PFSK-1 (cell line): ENCODE measurements around the gene APEH.

Experiments used
- FOXP2 ChIP-seq: optimal IDR thresholded peaks from 2 replicates; pipeline ENCODE3; 2011; ENCODE audit warnings: borderline replicate concordance, control low read depth, inconsistent platforms; ENCODE audit not compliant: insufficient read depth; ENCODE audit errors: extremely low read length, extremely low read depth
- POLR2AphosphoS5 ChIP-seq: IDR thresholded peaks from 2 replicates; pipeline ENCODE4 v1.6.1; 2012; ENCODE audit warnings: low read depth, mild to moderate bottlenecking, control low read depth, low read length, moderate library complexity
- REST ChIP-seq, 2 experiments: IDR thresholded peaks; 2 replicates each; pipeline versions ENCODE4 v1.6.1 to v1.8.0; 2011 to 2012; ENCODE audit warnings: low read depth in 2 of 2, low read length in 2 of 2, control low read depth in 1 of 2, inconsistent platforms in 1 of 2, mild to moderate bottlenecking in 1 of 2, moderate library complexity in 1 of 2; ENCODE audit not compliant: insufficient read depth in 1 of 2
- SIN3A ChIP-seq: IDR thresholded peaks from 2 replicates; pipeline ENCODE4 v1.6.1; 2012; ENCODE audit warnings: mild to moderate bottlenecking, low read length, moderate library complexity, borderline replicate concordance; ENCODE audit not compliant: insufficient read depth
- TAF1 ChIP-seq: IDR thresholded peaks from 2 replicates; pipeline ENCODE4 v1.6.1; 2012; ENCODE audit warnings: low read length, control low read depth, borderline replicate concordance; ENCODE audit not compliant: insufficient read depth

APEH gene

GRCh38 chr3:49699281-49699979 is 25.3 kb downstream of the APEH start:
- TF ChIP-seq POLR2AphosphoS5 = no peak
- TF ChIP-seq FOXP2 = no peak
- no peak for TF ChIP-seq TAF1
- TF ChIP-seq REST (IDR thresholded peaks at IDR 0.05; ENCODE audit: insufficient read depth in 1 of 2, low read depth in 2 of 2, low read length in 2 of 2) = no peak
- no peak for TF ChIP-seq SIN3A

- TF ChIP-seq SIN3A (no peak), FOXP2 (no peak), REST (IDR thresholded peaks at IDR 0.05; ENCODE audit: insufficient read depth in 1 of 2, low read depth in 2 of 2, low read length in 2 of 2) (no peak), TAF1 (no peak), POLR2AphosphoS5 (no peak)
Measured at GRCh38 chr3:49700014-49700413, 25.9 kb downstream of the APEH start.

GRCh38 chr3:49700453-49701128 is 26.4 kb downstream of the APEH start:
- TF ChIP-seq FOXP2 (no peak), POLR2AphosphoS5 (no peak), TAF1 (no peak), SIN3A (no peak), REST (IDR thresholded peaks at IDR 0.05; ENCODE audit: insufficient read depth in 1 of 2, low read depth in 2 of 2, low read length in 2 of 2) (no peak)

GRCh38 chr3:49701388-49702077 is 27.4 kb downstream of the APEH start:
- no peak for TF ChIP-seq TAF1
- TF ChIP-seq SIN3A = no peak
- no peak for TF ChIP-seq FOXP2
- no peak for TF ChIP-seq POLR2AphosphoS5
- TF ChIP-seq REST (IDR thresholded peaks at IDR 0.05; ENCODE audit: insufficient read depth in 1 of 2, low read depth in 2 of 2, low read length in 2 of 2) = no peak
